Panc1 (cell line): ENCODE results near the gene GYPC. TPM values are rescaled to one million over a fixed set of nuclear protein-coding genes. Genes with fewer than 3 reads are reported as not detected.

Source experiments
- ATAC-seq: fragments of 200-7000 bp; cut with Tn5 transposase; 2 replicates; pipeline ENCODE4 v1.9.1; 2020; ENCODE audit warnings: mild to moderate bottlenecking, moderate library complexity
- BruUV-seq: library from RNA; stranded (reverse); fragments of 400-500 nt; replicated peaks from 2 replicates; lab custom pipeline; 2021; lab: Mats Ljungman, UMichigan
- CTCF ChIA-PET: fragments of 300-600 bp; sonication (Branson Sonifier 250); formaldehyde crosslinking; loops from one replicate; lab custom pipeline; 2022; ENCODE audit warnings: antibody characterized with exemption; lab: Charles Lee
- POLR2A ChIA-PET: fragments of 300-600 bp; sonication (Branson Sonifier 250); formaldehyde crosslinking; loops from one replicate; lab custom pipeline; 2022; ENCODE audit warnings: antibody characterized with exemption; lab: Charles Lee
- DNase-seq: peaks from one replicate; pipeline ENCODE4 v3.0.0-alpha.2; 2010; ENCODE audit warnings: low read depth, low spot score
- H3K27ac ChIP-seq: 2 replicates; pipeline ENCODE4 v1.5.1; 2011; ENCODE audit warnings: mild to moderate bottlenecking, low read length, inconsistent platforms
- H3K27me3 ChIP-seq: fragments of 200-500 bp; sonication (Bioruptor generic); 2 replicates; pipeline ENCODE4 v1.6.0; 2014; ENCODE audit warnings: low read length, inconsistent platforms; ENCODE audit not compliant: control insufficient read depth, insufficient read depth
- H3K36me3 ChIP-seq: fragments of 200-500 bp; sonication (Bioruptor generic); 2 replicates; pipeline ENCODE4 v1.5.1; 2014; ENCODE audit warnings: inconsistent platforms, mild to moderate bottlenecking, low read length, moderate library complexity; ENCODE audit not compliant: control insufficient read depth, insufficient read depth
- H3K4me1 ChIP-seq: 2 replicates; pipeline ENCODE4 v1.5.1; 2011; ENCODE audit warnings: inconsistent platforms, mild to moderate bottlenecking, low read length, moderate library complexity; ENCODE audit not compliant: control insufficient read depth, insufficient read depth
- H3K4me3 ChIP-seq, 2 experiments: 2 replicates each; pipeline ENCODE4 v1.5.1; 2011 to 2012; ENCODE audit warnings: low read depth in 2 of 2, low read length in 2 of 2, mild to moderate bottlenecking in 2 of 2, inconsistent platforms in 1 of 2, moderate library complexity in 1 of 2
- H3K9me3 ChIP-seq: fragments of 200-500 bp; sonication (Bioruptor generic); 2 replicates; pipeline ENCODE4 v1.5.1; 2014; ENCODE audit warnings: low read depth, mild to moderate bottlenecking, inconsistent platforms, low read length, moderate library complexity; ENCODE audit not compliant: control insufficient read depth, insufficient read depth
- POLR2AphosphoS5 ChIP-seq: IDR thresholded peaks from 2 replicates; pipeline ENCODE4 v1.6.1; 2012; ENCODE audit warnings: mild to moderate bottlenecking, low read depth, low read length, moderate library complexity
- REST ChIP-seq, 2 experiments: IDR thresholded peaks; 2 replicates each; pipeline ENCODE4 v1.6.1; 2011 to 2012; ENCODE audit warnings: low read depth in 2 of 2, control low read depth in 1 of 2, low read length in 1 of 2, mild to moderate bottlenecking in 1 of 2, moderate library complexity in 1 of 2; ENCODE audit not compliant: insufficient read depth in 1 of 2
- SIN3A ChIP-seq: IDR thresholded peaks from 2 replicates; pipeline ENCODE4 v1.6.1; 2012; ENCODE audit warnings: low read depth, mild to moderate bottlenecking, low read length, moderate library complexity, borderline replicate concordance; ENCODE audit not compliant: insufficient read depth
- TCF7L2 ChIP-seq: IDR thresholded peaks from 2 replicates; pipeline ENCODE4 v1.6.1; 2011; ENCODE audit warnings: mild to moderate bottlenecking, low read depth, low read length, inconsistent platforms
- in situ Hi-C: cut with HindIII; loops from 2 replicates; pipeline ENCODE4 v1.10.0; 2016; ENCODE audit warnings: low sequenced_read_pairs, low pct_unique_long_range_greater_than_20kb
- intact Hi-C: fragments of 100-400 bp; cut with micrococcal nuclease; formaldehyde crosslinking; loops from one replicate; pipeline ENCODE4 v1.10.0; 2022; ENCODE audit not compliant: unreplicated experiment
- total RNA-seq: library from RNA; stranded (reverse); gene quantifications from one replicate; pipeline ENCODE4 v1.2.1, GENCODE V29; 2021; ENCODE audit not compliant: unreplicated experiment
- TF ChIP-seq, protein P1 (sequence below): fragments of 450-650 bp; IDR thresholded peaks from 2 replicates; pipeline ENCODE4 v1.5.1; 2017; ENCODE audit warnings: mild to moderate bottlenecking

The GYPC gene
- total RNA-seq, 1 experiment from 2014 or later = 0.57 TPM

DNA sequence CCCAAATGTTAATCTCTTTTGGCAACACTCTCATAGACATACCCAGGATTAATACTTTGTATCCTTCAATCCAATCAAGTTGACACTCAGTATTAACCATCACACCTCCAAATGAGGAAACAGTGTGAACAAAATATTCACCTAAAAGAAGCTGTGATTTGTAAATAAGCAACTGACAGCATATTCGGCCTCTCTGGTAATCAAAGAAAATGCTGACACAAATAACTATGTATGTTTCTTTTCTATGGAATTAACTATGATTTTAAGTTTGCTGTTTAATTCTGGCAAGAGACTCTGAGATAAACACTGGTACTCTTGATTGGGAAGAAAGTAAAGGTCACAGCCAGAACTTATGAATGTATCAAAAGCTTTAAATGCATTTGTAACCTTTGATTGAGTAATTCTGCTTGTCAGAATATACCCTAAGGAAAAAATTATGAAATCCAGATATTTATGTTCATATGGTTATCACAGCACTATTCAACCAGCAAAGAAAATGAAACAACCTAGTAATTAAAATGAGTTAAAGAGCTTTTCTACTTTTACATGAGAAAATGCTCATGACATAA lies 3.6 kb upstream of the GYPC start:
- POLR2A ChIA-PET = no interaction called here
- TF ChIP-seq REST (IDR thresholded peaks at IDR 0.05; ENCODE audit: insufficient read depth in 1 of 2, low read depth in 2 of 2, low read length in 1 of 2) (no peak), SIN3A (no peak), POLR2AphosphoS5 (no peak), TCF7L2 (no peak)
- TF ChIP-seq, protein P1, sequence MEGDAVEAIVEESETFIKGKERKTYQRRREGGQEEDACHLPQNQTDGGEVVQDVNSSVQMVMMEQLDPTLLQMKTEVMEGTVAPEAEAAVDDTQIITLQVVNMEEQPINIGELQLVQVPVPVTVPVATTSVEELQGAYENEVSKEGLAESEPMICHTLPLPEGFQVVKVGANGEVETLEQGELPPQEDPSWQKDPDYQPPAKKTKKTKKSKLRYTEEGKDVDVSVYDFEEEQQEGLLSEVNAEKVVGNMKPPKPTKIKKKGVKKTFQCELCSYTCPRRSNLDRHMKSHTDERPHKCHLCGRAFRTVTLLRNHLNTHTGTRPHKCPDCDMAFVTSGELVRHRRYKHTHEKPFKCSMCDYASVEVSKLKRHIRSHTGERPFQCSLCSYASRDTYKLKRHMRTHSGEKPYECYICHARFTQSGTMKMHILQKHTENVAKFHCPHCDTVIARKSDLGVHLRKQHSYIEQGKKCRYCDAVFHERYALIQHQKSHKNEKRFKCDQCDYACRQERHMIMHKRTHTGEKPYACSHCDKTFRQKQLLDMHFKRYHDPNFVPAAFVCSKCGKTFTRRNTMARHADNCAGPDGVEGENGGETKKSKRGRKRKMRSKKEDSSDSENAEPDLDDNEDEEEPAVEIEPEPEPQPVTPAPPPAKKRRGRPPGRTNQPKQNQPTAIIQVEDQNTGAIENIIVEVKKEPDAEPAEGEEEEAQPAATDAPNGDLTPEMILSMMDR = no peak
- Histone ChIP-seq H3K27me3 (no peaks in the 10 kb centered on the region), H3K36me3 (no peaks in the 10 kb centered on the region), H3K9me3 (no peaks in the 10 kb centered on the region), H3K4me1 (peaks cover 10% of the 10 kb centered on the region), H3K27ac (no peak overlapping the region), H3K4me3 (no peak overlapping the region)
- DNase-seq (no peak), ATAC-seq (no peak)
- BruUV-seq = no TSS peak
- in situ Hi-C loops (no loop called here), intact Hi-C loops (no loop called here)
- CTCF ChIA-PET = no interaction called here

DNA sequence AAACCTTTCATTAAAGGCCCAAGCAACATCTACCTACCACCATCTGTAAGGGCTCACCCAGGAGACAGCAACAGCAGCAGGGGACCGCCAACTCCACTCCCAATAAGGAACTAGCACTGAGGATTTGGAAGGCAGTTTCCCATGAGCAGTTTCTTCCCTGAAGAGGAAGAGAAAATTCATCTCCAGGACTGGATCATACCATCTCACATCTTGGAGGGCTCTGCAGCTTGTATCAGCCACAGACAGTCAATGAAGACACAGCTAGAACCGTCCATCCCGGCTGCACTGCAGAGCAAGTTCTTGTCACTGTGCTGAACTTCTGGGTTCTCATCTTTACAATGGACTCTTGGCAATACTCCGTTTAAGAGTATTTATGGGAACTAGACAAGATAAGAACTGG lies 2.8 kb upstream of the GYPC start:
- Histone ChIP-seq H3K27ac (no peak overlapping the region), H3K36me3 (no peaks in the 10 kb centered on the region), H3K4me3 (no peak overlapping the region), H3K9me3 (no peaks in the 10 kb centered on the region), H3K4me1 (peaks cover 13% of the 10 kb centered on the region), H3K27me3 (no peaks in the 10 kb centered on the region)
- TF ChIP-seq, protein P1 = no peak
- TF ChIP-seq POLR2AphosphoS5 = no peak
- no peak for TF ChIP-seq REST (IDR thresholded peaks at IDR 0.05; ENCODE audit: insufficient read depth in 1 of 2, low read depth in 2 of 2, low read length in 1 of 2)
- no peak for TF ChIP-seq SIN3A
- TF ChIP-seq TCF7L2 = no peak
- ATAC-seq (no peak), DNase-seq (no peak)
- intact Hi-C loops (no loop called here), in situ Hi-C loops (no loop called here)
- ChIA-PET POLR2A (no interaction called here), CTCF (no interaction called here)
- BruUV-seq = no TSS peak
